H1 (cell line): ENCODE results near the gene ZNF526.

Experiments used
- CEBPB ChIP-seq: IDR thresholded peaks from 2 replicates; pipeline ENCODE4 v1.6.1; 2012; ENCODE audit warnings: low read depth, low read length
- CHD1 ChIP-seq: IDR thresholded peaks from 2 replicates; pipeline ENCODE4 v1.6.1; 2012; ENCODE audit warnings: low read depth, low read length, improper control_type of control experiment
- CTCF ChIP-seq, 3 experiments: IDR thresholded peaks; 1 replicate in 2 of 3; 2 replicates in 1 of 3; pipeline versions ENCODE4 v1.5.1 to v1.6.1; 2011; ENCODE audit warnings: low read length in 3 of 3, mild to moderate bottlenecking in 3 of 3, inconsistent platforms in 2 of 3, low read depth in 1 of 3, moderate library complexity in 1 of 3; ENCODE audit not compliant: insufficient read depth in 1 of 3; ENCODE audit errors: control extremely low read depth in 1 of 3
- EGR1 ChIP-seq: IDR thresholded peaks from 2 replicates; pipeline ENCODE4 v1.6.1; 2011; ENCODE audit warnings: low read depth, low read length, borderline replicate concordance
- EP300 ChIP-seq, 2 experiments: IDR thresholded peaks; 1 replicate in 1 of 2; 2 replicates in 1 of 2; pipeline ENCODE4 v1.6.1; 2011 to 2012; ENCODE audit warnings: low read depth in 2 of 2, low read length in 2 of 2, mild to moderate bottlenecking in 2 of 2, borderline replicate concordance in 1 of 2, inconsistent platforms in 1 of 2, moderate library complexity in 1 of 2
- GABPA ChIP-seq: IDR thresholded peaks from 2 replicates; pipeline ENCODE4 v1.6.1; 2011; ENCODE audit warnings: mild to moderate bottlenecking, low read length, moderate library complexity, borderline replicate concordance; ENCODE audit not compliant: insufficient read depth
- GTF2F1 ChIP-seq: IDR thresholded peaks from 2 replicates; pipeline ENCODE4 v1.6.1; 2012; ENCODE audit warnings: low read depth, low read length, improper control_type of control experiment, borderline replicate concordance
- HDAC2 ChIP-seq, 2 experiments: fragments of 300-600 bp in 1 of 2; sonication (generic) in 1 of 2; IDR thresholded peaks; 2 replicates each; pipeline ENCODE4 v1.6.1; 2011 to 2012; ENCODE audit warnings: low read depth in 2 of 2, low read length in 2 of 2, mild to moderate bottlenecking in 2 of 2, moderate library complexity in 2 of 2, borderline replicate concordance in 1 of 2, inconsistent platforms in 1 of 2
- MAFK ChIP-seq: IDR thresholded peaks from 2 replicates; pipeline ENCODE4 v1.6.1; 2012; ENCODE audit warnings: low read depth, mild to moderate bottlenecking, improper control_type of control experiment, low read length
- POLR2A ChIP-seq, 2 experiments: IDR thresholded peaks; 1 replicate in 1 of 2; 2 replicates in 1 of 2; pipeline ENCODE4 v1.6.1; 2011; ENCODE audit warnings: low read depth in 2 of 2, low read length in 2 of 2, mild to moderate bottlenecking in 2 of 2; ENCODE audit errors: control extremely low read depth in 1 of 2
- POLR2AphosphoS5 ChIP-seq: IDR thresholded peaks from 2 replicates; pipeline ENCODE4 v1.6.1; 2011; ENCODE audit warnings: low read depth, low read length
- ZNF274 ChIP-seq: IDR thresholded peaks from 2 replicates; pipeline ENCODE4 v1.7.0; 2012; ENCODE audit warnings: low read length, borderline replicate concordance; ENCODE audit errors: extremely low read depth

- TF ChIP-seq HDAC2 (IDR thresholded peaks at IDR 0.05; ENCODE audit: borderline replicate concordance in 1 of 2, low read depth in 2 of 2, low read length in 2 of 2) (no peak), POLR2A (IDR thresholded peaks at IDR 0.05; ENCODE audit: control extremely low read depth in 1 of 2, low read depth in 2 of 2, low read length in 2 of 2) (no peak), CHD1 (no peak), CEBPB (no peak), EGR1 (no peak), CTCF (IDR thresholded peaks at IDR 0.05; ENCODE audit: control extremely low read depth in 1 of 3, insufficient read depth in 1 of 3, low read depth in 1 of 3, low read length in 3 of 3) (no peak), GTF2F1 (no peak), GABPA (no peak), ZNF274 (no peak), MAFK (no peak), EP300 (IDR thresholded peaks at IDR 0.05; ENCODE audit: borderline replicate concordance in 1 of 2, low read depth in 2 of 2, low read length in 2 of 2) (no peak), POLR2AphosphoS5 (no peak)
These were observed 27.6 kb downstream of the ZNF526 start for GRCh38 chr19:42247640-42248199.
